Spleen (tissue), 11 donors: ENCODE data around the gene XRCC1. TPM values are rescaled to one million over a fixed set of nuclear protein-coding genes. Genes with fewer than 3 reads are reported as not detected.
"Not testable (repeated sequence)": the region's sequence is repeated elsewhere in the genome, so short reads cannot be mapped to it uniquely, and the experiment has no call there.

Experiments used
- DNase-seq: peaks from one replicate; pipeline ENCODE4 v3.0.0-alpha.2; 2020
- H3K27ac ChIP-seq, 8 donors: fragments of 200-600 bp; sonication (generic) in 7 of 8; 1 replicate in 4 of 8; 2 replicates in 4 of 8; pipeline versions ENCODE4 v1.5.0 to v1.8.0; 2016 to 2021; ENCODE audit warnings: inconsistent platforms in 4 of 8, mild to moderate bottlenecking in 4 of 8, moderate library complexity in 1 of 8
- H3K27me3 ChIP-seq, 7 donors: fragments of 200-600 bp; sonication (generic) in 6 of 7; replicated peaks in 1 of 7; 1 replicate in 4 of 7; 2 replicates in 3 of 7; pipeline versions ENCODE4 v1.5.0 to v1.8.0; 2016 to 2021; ENCODE audit warnings: inconsistent platforms in 3 of 7, mild to moderate bottlenecking in 1 of 7
- H3K36me3 ChIP-seq, 6 donors: fragments of 200-600 bp; sonication (generic) in 5 of 6; 1 replicate in 4 of 6; 2 replicates in 2 of 6; pipeline versions ENCODE4 v1.5.0 to v1.8.0; 2016 to 2021; ENCODE audit warnings: inconsistent platforms in 2 of 6
- H3K4me1 ChIP-seq, 6 donors: fragments of 200-600 bp; sonication (generic) in 5 of 6; 1 replicate in 3 of 6; 2 replicates in 3 of 6; pipeline versions ENCODE4 v1.5.0 to v1.8.0; 2016 to 2021; ENCODE audit warnings: inconsistent platforms in 3 of 6
- H3K4me3 ChIP-seq, 8 donors: fragments of 200-600 bp; sonication (generic) in 7 of 8; 1 replicate in 4 of 8; 2 replicates in 4 of 8; pipeline versions ENCODE4 v1.5.0 to v1.8.0; 2016 to 2021; ENCODE audit warnings: inconsistent platforms in 4 of 8, mild to moderate bottlenecking in 4 of 8, moderate library complexity in 2 of 8
- H3K9me3 ChIP-seq, 8 donors: fragments of 200-600 bp; sonication (generic) in 7 of 8; 1 replicate in 4 of 8; 2 replicates in 4 of 8; pipeline versions ENCODE4 v1.5.0 to v1.8.0; 2016 to 2021; ENCODE audit warnings: inconsistent platforms in 4 of 8
- POLR2A ChIP-seq, 3 donors: fragments of 450-650 bp; IDR thresholded peaks; one replicate each; pipeline ENCODE4 v1.5.1; 2017; ENCODE audit warnings: antibody characterized with exemption in 3 of 3, mild to moderate bottlenecking in 1 of 3
- POLR2AphosphoS5 ChIP-seq, 3 donors: sonication (generic); formaldehyde crosslinking; IDR thresholded peaks; one replicate each; pipeline ENCODE4 v1.5.1; 2017; ENCODE audit warnings: antibody characterized with exemption in 3 of 3
- WGBS, 5 donors: extraction: QIAGEN DNeasy Blood & Tissue Kit in 3 of 5; methylation state at CpG; one replicate each; pipeline versions ENCODE4 v1.1.5 to v1.1.7; 2013 to 2018; 5-methylcytosine and 5-hydroxymethylcytosine counted together
- intact Hi-C: fragments of 100-400 bp; cut with DNase I; formaldehyde crosslinking; loops from one replicate; pipeline ENCODE4 v1.15.0; 2023; ENCODE audit warnings: low total_unique reads
- polyA plus RNA-seq, 3 donors: library from polyadenylated mRNA; stranded (reverse); fragments of 200-250 nt; gene quantifications; one replicate each; pipeline ENCODE4 v1.2.1, GENCODE V29; 2013
- total RNA-seq, 7 donors: library from RNA; depleted of rRNA in 3 of 7; stranded (reverse); fragments of >200 nt in 3 of 7; fragmentation: NEBNext Ultra II Directional in 4 of 7; extraction: Animal tissue kit (Norgen Biotek cat#: 25700) in 4 of 7; gene quantifications; one replicate each; pipeline versions ENCODE4 v1.1.0 to v1.2.1, GENCODE V29; 2016 to 2021
- TF ChIP-seq, protein P1 (sequence below), 11 experiments: fragments of 200-600 bp in 7 of 11; fragments of 450-650 bp in 4 of 11; sonication (generic) in 4 of 11; IDR thresholded peaks in 8 of 11; conservative IDR thresholded peaks in 3 of 11; 1 replicate in 7 of 11; 2 replicates in 4 of 11; pipeline versions ENCODE4 v1.4.0 to v1.8.0; 2016 to 2021; ENCODE audit warnings: antibody characterized with exemption in 11 of 11, inconsistent platforms in 4 of 11, mild to moderate bottlenecking in 1 of 11
- donor health status: healthy with polysubstance abuse.
- donor health status: DM: no; HTN: no; CAD: no; lungs with moderate emphysema.
- donor health status: DM: no; HTN: no; CAD: no.
- donor health status: Bipolar disorder and iron deficiency.
- donor health status: healthy.
- donor health status: DM: no; HTN: no; CAD: no.
- donor health status: DM: yes; HTN: yes; CAD: no.

XRCC1 gene
- total and polyA plus RNA-seq, 10 donors, result 16.0 to 32.0 (median 25.1) TPM

DNA sequence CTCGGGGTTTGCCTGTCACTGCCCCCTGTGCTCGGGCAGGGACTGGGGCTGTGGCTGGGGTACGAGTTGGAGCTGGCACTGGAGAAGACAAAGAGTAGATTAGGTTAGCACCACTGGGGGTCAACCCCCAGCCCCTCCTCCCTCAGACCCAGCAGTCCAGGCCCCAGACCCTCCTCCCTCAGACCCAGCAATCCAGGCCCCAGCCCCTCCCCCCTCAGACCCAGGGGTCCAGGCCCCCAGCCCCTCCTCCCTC is 23.2 kb downstream of the XRCC1 start:
- Histone ChIP-seq H3K36me3 (peaks cover 0 to 96% (median 45%) of the 10 kb centered on the region in 6 donors), H3K27ac (no peak overlapping the region), H3K27me3 (no peaks in the 10 kb centered on the region), H3K4me3 (no peak overlapping the region), H3K4me1 (peaks cover 0 to 16% (median 7%) of the 10 kb centered on the region in 6 donors), H3K9me3 (no peaks in the 10 kb centered on the region)
- 86 to 100% (median 94%) methylated on average over 2 to 3 of the region's 3 CpGs for WGBS, 5 donors
- TF ChIP-seq POLR2A (IDR thresholded peaks at IDR 0.05), result no peak
- TF ChIP-seq, protein P1, sequence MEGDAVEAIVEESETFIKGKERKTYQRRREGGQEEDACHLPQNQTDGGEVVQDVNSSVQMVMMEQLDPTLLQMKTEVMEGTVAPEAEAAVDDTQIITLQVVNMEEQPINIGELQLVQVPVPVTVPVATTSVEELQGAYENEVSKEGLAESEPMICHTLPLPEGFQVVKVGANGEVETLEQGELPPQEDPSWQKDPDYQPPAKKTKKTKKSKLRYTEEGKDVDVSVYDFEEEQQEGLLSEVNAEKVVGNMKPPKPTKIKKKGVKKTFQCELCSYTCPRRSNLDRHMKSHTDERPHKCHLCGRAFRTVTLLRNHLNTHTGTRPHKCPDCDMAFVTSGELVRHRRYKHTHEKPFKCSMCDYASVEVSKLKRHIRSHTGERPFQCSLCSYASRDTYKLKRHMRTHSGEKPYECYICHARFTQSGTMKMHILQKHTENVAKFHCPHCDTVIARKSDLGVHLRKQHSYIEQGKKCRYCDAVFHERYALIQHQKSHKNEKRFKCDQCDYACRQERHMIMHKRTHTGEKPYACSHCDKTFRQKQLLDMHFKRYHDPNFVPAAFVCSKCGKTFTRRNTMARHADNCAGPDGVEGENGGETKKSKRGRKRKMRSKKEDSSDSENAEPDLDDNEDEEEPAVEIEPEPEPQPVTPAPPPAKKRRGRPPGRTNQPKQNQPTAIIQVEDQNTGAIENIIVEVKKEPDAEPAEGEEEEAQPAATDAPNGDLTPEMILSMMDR (IDR thresholded peaks at IDR 0.05 in 8 of 11, conservative IDR thresholded peaks at IDR 0.05 in 3 of 11), result no peak
- TF ChIP-seq POLR2AphosphoS5 (IDR thresholded peaks at IDR 0.05), result no peak
- intact Hi-C loops, result no loop called here
- no peak for DNase-seq

DNA sequence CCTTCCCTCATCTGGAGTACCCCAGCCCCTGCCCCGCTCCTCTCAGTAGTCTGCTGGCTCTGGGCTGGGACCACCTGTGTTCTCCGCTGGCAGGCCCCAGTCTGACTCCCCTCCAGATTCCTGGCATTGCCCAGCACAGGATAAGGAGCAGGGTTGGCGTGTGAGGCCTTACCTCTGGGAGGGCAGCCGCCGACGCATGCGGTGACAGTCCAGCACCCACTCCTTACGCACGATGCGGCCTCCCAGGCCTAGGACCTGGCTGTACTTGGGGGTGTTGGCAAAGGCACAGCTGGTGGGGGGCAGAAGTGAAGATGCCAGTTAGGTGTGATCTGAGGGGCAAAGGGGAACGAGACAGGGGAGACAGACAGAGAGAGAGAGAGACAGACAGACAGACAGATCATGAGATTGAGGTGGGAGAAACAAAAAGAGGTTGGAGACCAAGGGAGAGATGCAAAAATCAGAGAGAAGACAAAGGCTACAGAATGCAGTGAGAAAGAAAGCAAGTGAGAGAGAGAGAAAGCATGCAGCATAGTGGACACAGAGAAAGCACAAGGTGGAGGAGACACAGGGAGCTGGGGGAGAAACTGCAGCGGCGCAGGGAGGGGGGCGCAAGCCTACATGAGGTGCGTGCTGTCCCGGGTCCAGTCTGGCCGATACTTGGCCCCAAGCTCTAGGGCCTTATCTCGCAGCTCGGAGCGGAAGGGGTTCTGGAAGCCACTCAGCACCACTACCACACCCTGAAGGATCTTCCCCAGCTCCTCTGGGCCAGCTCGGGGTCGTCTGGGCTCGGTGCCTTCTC is 23.7 kb downstream of the XRCC1 start:
- Histone ChIP-seq H3K27ac (no peak overlapping the region), H3K9me3 (no peaks in the 10 kb centered on the region), H3K4me3 (no peak overlapping the region), H3K4me1 (peaks cover 0 to 16% (median 7%) of the 10 kb centered on the region in 6 donors), H3K36me3 (peaks cover 0 to 96% (median 45%) of the 10 kb centered on the region in 6 donors), H3K27me3 (no peaks in the 10 kb centered on the region)
- intact Hi-C loops, result no loop called here
- peak; percentile 61 for DNase-seq
- 91 to 97% (median 94%) methylated on average over 23 of the region's 23 CpGs for WGBS, 5 donors
- TF ChIP-seq POLR2AphosphoS5 (IDR thresholded peaks at IDR 0.05) (no peak), POLR2A (IDR thresholded peaks at IDR 0.05) (no peak)
- TF ChIP-seq, protein P1 (IDR thresholded peaks at IDR 0.05 in 8 of 11, conservative IDR thresholded peaks at IDR 0.05 in 3 of 11), result no peak

DNA sequence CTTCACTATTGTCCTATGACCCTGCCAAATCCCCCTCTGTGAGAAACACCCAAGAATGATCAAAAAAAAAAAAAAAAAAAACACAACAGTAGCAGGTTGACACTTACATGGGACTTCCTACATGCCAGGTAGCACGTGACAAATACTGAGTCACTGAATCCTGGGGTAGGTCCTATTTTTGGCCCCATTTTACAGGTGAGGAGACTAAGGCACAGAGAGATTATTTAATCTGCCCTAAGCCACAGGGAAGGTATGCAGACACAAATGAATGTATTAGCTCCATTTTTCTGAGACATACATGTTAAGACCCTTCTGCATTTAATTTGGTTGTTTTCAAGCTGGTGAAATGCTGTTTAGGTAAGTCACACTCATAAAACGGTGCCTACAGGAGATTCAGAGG is 26.6 kb downstream of the XRCC1 start:
- intact Hi-C loops, result no loop called here
- no peaks in the 10 kb centered on the region for H3K9me3 ChIP-seq
- 77 to 97% (median 85%) methylated on average over 2 of the region's 2 CpGs for WGBS, 5 donors
- H3K36me3 ChIP-seq, result peaks cover 3 to 96% (median 58%) of the 10 kb centered on the region in 6 donors
- no peak for DNase-seq
- no peaks in the 10 kb centered on the region for H3K4me1 ChIP-seq
- H3K27ac ChIP-seq, result no peak overlapping the region
- H3K27me3 ChIP-seq, result no peaks in the 10 kb centered on the region
- no peak overlapping the region for H3K4me3 ChIP-seq
- no peak for TF ChIP-seq POLR2A (IDR thresholded peaks at IDR 0.05)
- TF ChIP-seq POLR2AphosphoS5 (IDR thresholded peaks at IDR 0.05), result no peak
- TF ChIP-seq, protein P1 (IDR thresholded peaks at IDR 0.05 in 8 of 11, conservative IDR thresholded peaks at IDR 0.05 in 3 of 11), result no peak

DNA sequence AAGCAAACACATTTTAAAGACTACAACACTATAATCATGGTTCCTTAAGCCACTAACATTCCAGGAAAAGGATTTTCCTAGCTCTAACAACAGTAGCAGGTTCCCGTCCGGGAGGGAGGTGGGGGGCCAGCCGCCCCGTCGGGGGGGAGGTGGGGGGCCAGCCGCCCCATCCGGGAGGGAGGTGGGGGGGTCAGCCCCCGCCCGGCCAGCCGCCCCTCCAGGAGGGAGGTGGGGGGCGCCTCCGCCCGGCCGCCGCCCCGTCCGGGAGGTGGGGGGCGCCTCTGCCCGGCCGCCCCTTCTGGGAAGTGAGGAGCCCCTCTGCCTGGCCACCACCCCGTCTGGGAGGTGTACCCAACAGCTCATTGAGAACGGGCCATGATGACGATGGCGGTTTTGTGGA is 27.4 kb downstream of the XRCC1 start:
- H3K9me3 ChIP-seq, H3K4me3 ChIP-seq, H3K4me1 ChIP-seq, H3K27ac ChIP-seq, H3K27me3 ChIP-seq, intact Hi-C loops: not testable (repeated sequence)
- DNase-seq, result peak; percentile 33
- 90 to 100% (median 99%) methylated on average over 4 to 20 of the region's 24 CpGs for WGBS, 5 donors
- peaks cover 3 to 96% (median 58%) of the 10 kb centered on the region in 6 donors for H3K36me3 ChIP-seq
